ENCODE results near the gene CAPN15.
"Not testable (repeated sequence)": the region's sequence is repeated elsewhere in the genome, so short reads cannot be mapped to it uniquely, and the experiment has no call there.

The CAPN15 gene

GRCh38 chr16:499924-500323 lies 27.6 kb upstream of the CAPN15 start:
- no peaks in the 10 kb centered on the region for H3K36me3 Mint-ChIP-seq (ENCODE audit: low read depth)
- no peak overlapping the region for H3K4me3 Mint-ChIP-seq
- H3K4me1 Mint-ChIP-seq (ENCODE audit: low read depth) = no peaks in the 10 kb centered on the region
- DNase-seq (ENCODE audit: low spot score) = no peak
- no peaks in the 10 kb centered on the region for H3K9me3 Mint-ChIP-seq
- no peak overlapping the region for H3K27ac Mint-ChIP-seq
- no peaks in the 10 kb centered on the region for H3K27me3 Mint-ChIP-seq (ENCODE audit: low read depth)

- Mint-ChIP-seq H3K9me3 (no peaks in the 10 kb centered on the region), H3K27ac (no peak overlapping the region), H3K4me1 (ENCODE audit: low read depth) (no peaks in the 10 kb centered on the region), H3K27me3 (ENCODE audit: low read depth) (no peaks in the 10 kb centered on the region), H3K36me3 (ENCODE audit: low read depth) (no peaks in the 10 kb centered on the region), H3K4me3 (no peak overlapping the region)
- DNase-seq (ENCODE audit: low spot score) = no peak
Measured at GRCh38 chr16:500709-501108, 26.8 kb upstream of the CAPN15 start.

GRCh38 chr16:502179-502943 lies 25.2 kb upstream of the CAPN15 start:
- no peak overlapping the region for H3K27ac Mint-ChIP-seq
- H3K4me3 Mint-ChIP-seq = no peak overlapping the region
- no peak for DNase-seq (ENCODE audit: low spot score)
- H3K4me1 Mint-ChIP-seq (ENCODE audit: low read depth) = no peaks in the 10 kb centered on the region
- H3K27me3 Mint-ChIP-seq (ENCODE audit: low read depth) = no peaks in the 10 kb centered on the region
- no peaks in the 10 kb centered on the region for H3K36me3 Mint-ChIP-seq (ENCODE audit: low read depth)
- no peaks in the 10 kb centered on the region for H3K9me3 Mint-ChIP-seq

GRCh38 chr16:503150-504071 lies 24.1 kb upstream of the CAPN15 start:
- no peaks in the 10 kb centered on the region for H3K9me3 Mint-ChIP-seq
- H3K4me1 Mint-ChIP-seq (ENCODE audit: low read depth) = no peaks in the 10 kb centered on the region
- DNase-seq (ENCODE audit: low spot score) = no peak
- no peak overlapping the region for H3K27ac Mint-ChIP-seq
- no peaks in the 10 kb centered on the region for H3K27me3 Mint-ChIP-seq (ENCODE audit: low read depth)
- H3K4me3 Mint-ChIP-seq = no peak overlapping the region
- no peaks in the 10 kb centered on the region for H3K36me3 Mint-ChIP-seq (ENCODE audit: low read depth)

- DNase-seq (ENCODE audit: low spot score) = no peak
- H3K27ac Mint-ChIP-seq = no peak overlapping the region
- no peaks in the 10 kb centered on the region for H3K27me3 Mint-ChIP-seq (ENCODE audit: low read depth)
- H3K36me3 Mint-ChIP-seq (ENCODE audit: low read depth) = no peaks in the 10 kb centered on the region
- no peaks in the 10 kb centered on the region for H3K4me1 Mint-ChIP-seq (ENCODE audit: low read depth)
- no peaks in the 10 kb centered on the region for H3K9me3 Mint-ChIP-seq
- no peak overlapping the region for H3K4me3 Mint-ChIP-seq
Measured at GRCh38 chr16:505479-506245, 21.9 kb upstream of the CAPN15 start.

- H3K27ac Mint-ChIP-seq = no peak overlapping the region
- H3K9me3 Mint-ChIP-seq = no peaks in the 10 kb centered on the region
- no peak overlapping the region for H3K4me3 Mint-ChIP-seq
- no peak for DNase-seq (ENCODE audit: low spot score)
- H3K27me3 Mint-ChIP-seq (ENCODE audit: low read depth) = no peaks in the 10 kb centered on the region
- H3K36me3 Mint-ChIP-seq (ENCODE audit: low read depth) = no peaks in the 10 kb centered on the region
- H3K4me1 Mint-ChIP-seq (ENCODE audit: low read depth) = no peaks in the 10 kb centered on the region
Measured at GRCh38 chr16:506246-506546, 21.3 kb upstream of the CAPN15 start.

GRCh38 chr16:507527-507926 lies 20.0 kb upstream of the CAPN15 start:
- H3K4me3 Mint-ChIP-seq; H3K27me3 Mint-ChIP-seq (ENCODE audit: low read depth); DNase-seq (ENCODE audit: low spot score); H3K4me1 Mint-ChIP-seq (ENCODE audit: low read depth); H3K9me3 Mint-ChIP-seq; H3K27ac Mint-ChIP-seq; H3K36me3 Mint-ChIP-seq (ENCODE audit: low read depth): not testable (repeated sequence)

- H3K27me3 Mint-ChIP-seq (ENCODE audit: low read depth) = no peaks in the 10 kb centered on the region
- no peaks in the 10 kb centered on the region for H3K4me1 Mint-ChIP-seq (ENCODE audit: low read depth)
- no peaks in the 10 kb centered on the region for H3K36me3 Mint-ChIP-seq (ENCODE audit: low read depth)
- no peak overlapping the region for H3K4me3 Mint-ChIP-seq
- H3K9me3 Mint-ChIP-seq = no peaks in the 10 kb centered on the region
- no peak overlapping the region for H3K27ac Mint-ChIP-seq
- no peak for DNase-seq (ENCODE audit: low spot score)
Measured at GRCh38 chr16:507996-508395, 19.5 kb upstream of the CAPN15 start.

GRCh38 chr16:508884-509736 lies 18.4 kb upstream of the CAPN15 start:
- no peak for DNase-seq (ENCODE audit: low spot score)
- H3K27ac Mint-ChIP-seq = no peak overlapping the region
- no peak overlapping the region for H3K4me3 Mint-ChIP-seq
- no peaks in the 10 kb centered on the region for H3K4me1 Mint-ChIP-seq (ENCODE audit: low read depth)
- no peaks in the 10 kb centered on the region for H3K9me3 Mint-ChIP-seq
- H3K36me3 Mint-ChIP-seq (ENCODE audit: low read depth) = no peaks in the 10 kb centered on the region
- H3K27me3 Mint-ChIP-seq (ENCODE audit: low read depth) = no peaks in the 10 kb centered on the region

- no peak for DNase-seq (ENCODE audit: low spot score)
- no peaks in the 10 kb centered on the region for H3K4me1 Mint-ChIP-seq (ENCODE audit: low read depth)
- H3K4me3 Mint-ChIP-seq = no peak overlapping the region
- peaks cover 2% of the 10 kb centered on the region for H3K36me3 Mint-ChIP-seq (ENCODE audit: low read depth)
- H3K27ac Mint-ChIP-seq = no peak overlapping the region
- no peaks in the 10 kb centered on the region for H3K27me3 Mint-ChIP-seq (ENCODE audit: low read depth)
- H3K9me3 Mint-ChIP-seq = no peaks in the 10 kb centered on the region
Measured at GRCh38 chr16:510066-510825, 17.3 kb upstream of the CAPN15 start.

- Mint-ChIP-seq H3K36me3 (ENCODE audit: low read depth) (peaks cover 2% of the 10 kb centered on the region), H3K4me3 (no peak overlapping the region), H3K27ac (no peak overlapping the region), H3K9me3 (no peaks in the 10 kb centered on the region), H3K4me1 (ENCODE audit: low read depth) (no peaks in the 10 kb centered on the region), H3K27me3 (ENCODE audit: low read depth) (no peaks in the 10 kb centered on the region)
- no peak for DNase-seq (ENCODE audit: low spot score)
Measured at GRCh38 chr16:512802-513201, 14.7 kb upstream of the CAPN15 start.

GRCh38 chr16:513950-514349 lies 13.6 kb upstream of the CAPN15 start:
- no peak overlapping the region for H3K27ac Mint-ChIP-seq
- no peak for DNase-seq (ENCODE audit: low spot score)
- no peak overlapping the region for H3K4me3 Mint-ChIP-seq
- no peaks in the 10 kb centered on the region for H3K4me1 Mint-ChIP-seq (ENCODE audit: low read depth)
- H3K9me3 Mint-ChIP-seq = no peaks in the 10 kb centered on the region
- H3K36me3 Mint-ChIP-seq (ENCODE audit: low read depth) = peaks cover 2% of the 10 kb centered on the region
- no peaks in the 10 kb centered on the region for H3K27me3 Mint-ChIP-seq (ENCODE audit: low read depth)

Data from T-helper 2 cell treated with Interferon-gamma antibody and Interleukin-4, amounts not matched to agents 5 μg/mL and 100 μg/mL, for 36 hours (primary cell).